Stomach (tissue), 9 donors: Measurements from ENCODE around the gene MRPL12. TPM values are rescaled to one million over a fixed set of nuclear protein-coding genes. Genes with fewer than 3 reads are reported as not detected.

Experiments used
- DNase-seq, 2 donors: peaks; one replicate each; pipeline versions ENCODE4 v3.0.0 to v3.0.0-alpha.2; 2013 to 2019
- H3K27ac ChIP-seq, 5 donors: fragments of 200-600 bp in 4 of 5; sonication (generic) in 4 of 5; one replicate each; pipeline ENCODE4 v1.5.1; 2013 to 2019; ENCODE audit warnings: mild to moderate bottlenecking in 1 of 5, moderate library complexity in 1 of 5
- H3K27me3 ChIP-seq, 3 donors: fragments of 200-600 bp; sonication (generic); one replicate each; pipeline ENCODE4 v1.5.1; 2017 to 2019; ENCODE audit warnings: mixed run types in 1 of 3
- H3K36me3 ChIP-seq, 4 donors: fragments of 200-600 bp; sonication (generic); 1 replicate in 3 of 4; 2 replicates in 1 of 4; pipeline ENCODE4 v1.5.1; 2016 to 2019
- H3K4me1 ChIP-seq, 4 donors: fragments of 200-600 bp; sonication (generic); one replicate each; pipeline ENCODE4 v1.5.1; 2016 to 2019
- H3K4me3 ChIP-seq, 4 donors: fragments of 200-600 bp; sonication (generic) in 3 of 4; one replicate each; pipeline ENCODE4 v1.5.1; 2016 to 2019; ENCODE audit warnings: mild to moderate bottlenecking in 1 of 4
- H3K9me3 ChIP-seq, 4 donors: fragments of 200-600 bp; sonication (generic); one replicate each; pipeline ENCODE4 v1.5.1; 2016 to 2019
- EP300 ChIP-seq: sonication (generic); formaldehyde crosslinking; IDR thresholded peaks from one replicate; pipeline ENCODE4 v1.6.1; 2017; ENCODE audit warnings: antibody characterized with exemption
- POLR2A ChIP-seq, 4 donors: fragments of 450-650 bp; IDR thresholded peaks; one replicate each; pipeline ENCODE4 v1.6.1; 2016; ENCODE audit warnings: antibody characterized with exemption in 4 of 4, control low read depth in 2 of 4, mild to moderate bottlenecking in 1 of 4, moderate library complexity in 1 of 4
- POLR2AphosphoS5 ChIP-seq, 3 donors: sonication (generic); formaldehyde crosslinking; IDR thresholded peaks; one replicate each; pipeline ENCODE4 v1.6.1; 2016; ENCODE audit warnings: antibody characterized with exemption in 3 of 3
- WGBS, 5 donors: extraction: QIAGEN DNeasy Blood & Tissue Kit in 3 of 5; methylation state at CpG; one replicate each; pipeline versions ENCODE4 v1.1.5 to v1.1.7; 2013 to 2018; 5-methylcytosine and 5-hydroxymethylcytosine counted together
- intact Hi-C: fragments of 100-400 bp; cut with DNase I; formaldehyde crosslinking; loops from one replicate; pipeline ENCODE4 v1.15.1; 2023; ENCODE audit warnings: low total_unique reads
- polyA plus RNA-seq, 3 donors: library from polyadenylated mRNA; stranded (reverse); fragments of 200-250 nt; gene quantifications; one replicate each; pipeline ENCODE4 v1.2.3, GENCODE V29; 2013
- total RNA-seq, 5 donors: library from RNA; depleted of rRNA; stranded (reverse); fragments of >200 nt; gene quantifications; one replicate each; pipeline versions ENCODE4 v1.1.0 to v1.2.3, GENCODE V29; 2014 to 2016
- TF ChIP-seq, protein P1 (sequence below), 7 experiments: fragments of 450-650 bp in 4 of 7; fragments of 200-600 bp in 3 of 7; sonication (generic) in 3 of 7; IDR thresholded peaks; one replicate each; pipeline ENCODE4 v1.5.1; 2016 to 2019; ENCODE audit warnings: antibody characterized with exemption in 7 of 7, control low read depth in 2 of 7, mild to moderate bottlenecking in 1 of 7
- donor health status: healthy with polysubstance abuse.
- donor health status: Bipolar disorder and iron deficiency.
- donor health status: healthy.

The MRPL12 gene
- total and polyA plus RNA-seq, 8 donors = 3.5 to 178 (median 71.0) TPM

GRCh38 chr17:81706757-81707624, 3.8 kb downstream of the MRPL12 start:
- TF ChIP-seq, protein P1, sequence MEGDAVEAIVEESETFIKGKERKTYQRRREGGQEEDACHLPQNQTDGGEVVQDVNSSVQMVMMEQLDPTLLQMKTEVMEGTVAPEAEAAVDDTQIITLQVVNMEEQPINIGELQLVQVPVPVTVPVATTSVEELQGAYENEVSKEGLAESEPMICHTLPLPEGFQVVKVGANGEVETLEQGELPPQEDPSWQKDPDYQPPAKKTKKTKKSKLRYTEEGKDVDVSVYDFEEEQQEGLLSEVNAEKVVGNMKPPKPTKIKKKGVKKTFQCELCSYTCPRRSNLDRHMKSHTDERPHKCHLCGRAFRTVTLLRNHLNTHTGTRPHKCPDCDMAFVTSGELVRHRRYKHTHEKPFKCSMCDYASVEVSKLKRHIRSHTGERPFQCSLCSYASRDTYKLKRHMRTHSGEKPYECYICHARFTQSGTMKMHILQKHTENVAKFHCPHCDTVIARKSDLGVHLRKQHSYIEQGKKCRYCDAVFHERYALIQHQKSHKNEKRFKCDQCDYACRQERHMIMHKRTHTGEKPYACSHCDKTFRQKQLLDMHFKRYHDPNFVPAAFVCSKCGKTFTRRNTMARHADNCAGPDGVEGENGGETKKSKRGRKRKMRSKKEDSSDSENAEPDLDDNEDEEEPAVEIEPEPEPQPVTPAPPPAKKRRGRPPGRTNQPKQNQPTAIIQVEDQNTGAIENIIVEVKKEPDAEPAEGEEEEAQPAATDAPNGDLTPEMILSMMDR (IDR thresholded peaks at IDR 0.05) = no peak
- no peak for TF ChIP-seq POLR2AphosphoS5 (IDR thresholded peaks at IDR 0.05)
- TF ChIP-seq POLR2A (IDR thresholded peaks at IDR 0.05) = no peak
- TF ChIP-seq EP300 = no peak

GRCh38 chr17:81707725-81708646, 4.8 kb downstream of the MRPL12 start:
- 85 to 90% (median 86%) methylated on average over 19 to 25 of the region's 25 CpGs for WGBS, 5 donors
- TF ChIP-seq POLR2AphosphoS5 (IDR thresholded peaks at IDR 0.05) (no peak), EP300 (no peak), POLR2A (IDR thresholded peaks at IDR 0.05) (no peak)
- TF ChIP-seq, protein P1 (IDR thresholded peaks at IDR 0.05) = no peak
- H3K9me3 ChIP-seq = no peaks in the 10 kb centered on the region
- DNase-seq = no peak
- intact Hi-C loops = no loop called here
- no peak overlapping the region for H3K27ac ChIP-seq
- no peaks in the 10 kb centered on the region for H3K27me3 ChIP-seq
- H3K4me3 ChIP-seq = no peak overlapping the region
- H3K36me3 ChIP-seq = peaks cover 30 to 37% (median 33%) of the 10 kb centered on the region in 4 donors
- peaks cover 33 to 46% (median 44%) of the 10 kb centered on the region in 4 donors for H3K4me1 ChIP-seq

More at GRCh38 chr17:81706757-81707624, 3.8 kb downstream of the MRPL12 start:
- no peak for DNase-seq
- peaks cover 30 to 38% (median 33%) of the 10 kb centered on the region in 4 donors for H3K36me3 ChIP-seq
- no peak overlapping the region for H3K4me3 ChIP-seq
- no peaks in the 10 kb centered on the region for H3K27me3 ChIP-seq
- intact Hi-C loops = no loop called here
- no peak overlapping the region for H3K27ac ChIP-seq
- no peaks in the 10 kb centered on the region for H3K9me3 ChIP-seq
- H3K4me1 ChIP-seq = peaks cover 34 to 46% (median 44%) of the 10 kb centered on the region in 4 donors
- 89 to 93% (median 92%) methylated on average over 34 to 54 of the region's 54 CpGs for WGBS, 5 donors

GRCh38 chr17:81708739-81709185, 5.6 kb downstream of the MRPL12 start:
- TF ChIP-seq EP300 (no peak), POLR2AphosphoS5 (IDR thresholded peaks at IDR 0.05) (no peak), POLR2A (IDR thresholded peaks at IDR 0.05) (no peak)
- TF ChIP-seq, protein P1 (IDR thresholded peaks at IDR 0.05) = no peak
- no peaks in the 10 kb centered on the region for H3K27me3 ChIP-seq
- no peaks in the 10 kb centered on the region for H3K9me3 ChIP-seq
- H3K4me1 ChIP-seq = peaks cover 38 to 51% (median 47%) of the 10 kb centered on the region in 4 donors
- intact Hi-C loops = no loop called here
- H3K27ac ChIP-seq = no peak overlapping the region
- WGBS, 5 donors = 88 to 95% (median 91%) methylated on average over 13 to 17 of the region's 17 CpGs
- H3K36me3 ChIP-seq = peaks cover 30 to 37% (median 33%) of the 10 kb centered on the region in 4 donors
- no peak overlapping the region for H3K4me3 ChIP-seq
- DNase-seq = no peak
